BE2C (cell line): Measurements from ENCODE around the gene LEKR1.

Experiments
- DNase-seq: peaks from one replicate; pipeline ENCODE4 v3.0.0-alpha.2; 2020
- H3K27me3 ChIP-seq: fragments of 250-450 bp; sonication (Bioruptor Pico); 2 replicates; pipeline ENCODE4 v1.5.1; 2020; ENCODE audit warnings: mild to moderate bottlenecking
- H3K36me3 ChIP-seq: fragments of 250-450 bp; sonication (Bioruptor Pico); 2 replicates; pipeline ENCODE4 v1.5.1; 2020; ENCODE audit warnings: mild to moderate bottlenecking
- H3K4me1 ChIP-seq: fragments of 250-450 bp; sonication (Bioruptor Pico); 2 replicates; pipeline ENCODE4 v1.5.1; 2020
- H3K4me3 ChIP-seq: 2 replicates; pipeline ENCODE4 v1.5.1; 2011; ENCODE audit warnings: low read depth, low read length
- H3K9me3 ChIP-seq: fragments of 250-450 bp; sonication (Bioruptor Pico); 2 replicates; pipeline ENCODE4 v1.5.1; 2020
- TF ChIP-seq, protein P1 (sequence below): IDR thresholded peaks from 2 replicates; pipeline ENCODE4 v1.5.1; 2012; ENCODE audit warnings: mild to moderate bottlenecking, low read depth, low read length

The LEKR1 gene

DNA sequence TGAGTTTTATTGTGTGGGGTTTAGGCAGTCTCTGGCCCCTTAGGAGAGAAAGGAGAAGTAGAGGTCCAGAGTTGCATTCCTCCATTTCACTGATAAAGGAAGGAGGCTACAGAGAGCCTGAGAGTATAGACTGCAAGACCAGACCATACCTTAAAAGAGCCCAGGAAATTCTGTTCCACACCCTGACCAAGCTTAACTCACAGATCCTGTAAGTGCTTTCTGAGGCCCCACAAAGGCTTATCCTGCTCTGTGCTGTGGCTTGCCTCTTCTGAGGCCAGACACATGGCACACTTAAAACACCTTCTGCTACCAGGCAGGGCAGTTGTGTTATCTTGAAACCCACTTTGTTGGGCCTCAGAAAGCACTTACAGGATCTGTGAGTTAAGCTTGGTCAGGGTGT, 39.2 kb upstream of the LEKR1 start:
- no peak overlapping the region for H3K4me3 ChIP-seq
- DNase-seq: no peak
- H3K27me3 ChIP-seq: no peaks in the 10 kb centered on the region
- 0 out of 2 replicates have a peak, but pooled peaks cover 3% of the 10 kb centered on the region for H3K4me1 ChIP-seq
- TF ChIP-seq, protein P1, sequence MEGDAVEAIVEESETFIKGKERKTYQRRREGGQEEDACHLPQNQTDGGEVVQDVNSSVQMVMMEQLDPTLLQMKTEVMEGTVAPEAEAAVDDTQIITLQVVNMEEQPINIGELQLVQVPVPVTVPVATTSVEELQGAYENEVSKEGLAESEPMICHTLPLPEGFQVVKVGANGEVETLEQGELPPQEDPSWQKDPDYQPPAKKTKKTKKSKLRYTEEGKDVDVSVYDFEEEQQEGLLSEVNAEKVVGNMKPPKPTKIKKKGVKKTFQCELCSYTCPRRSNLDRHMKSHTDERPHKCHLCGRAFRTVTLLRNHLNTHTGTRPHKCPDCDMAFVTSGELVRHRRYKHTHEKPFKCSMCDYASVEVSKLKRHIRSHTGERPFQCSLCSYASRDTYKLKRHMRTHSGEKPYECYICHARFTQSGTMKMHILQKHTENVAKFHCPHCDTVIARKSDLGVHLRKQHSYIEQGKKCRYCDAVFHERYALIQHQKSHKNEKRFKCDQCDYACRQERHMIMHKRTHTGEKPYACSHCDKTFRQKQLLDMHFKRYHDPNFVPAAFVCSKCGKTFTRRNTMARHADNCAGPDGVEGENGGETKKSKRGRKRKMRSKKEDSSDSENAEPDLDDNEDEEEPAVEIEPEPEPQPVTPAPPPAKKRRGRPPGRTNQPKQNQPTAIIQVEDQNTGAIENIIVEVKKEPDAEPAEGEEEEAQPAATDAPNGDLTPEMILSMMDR: no peak
- H3K9me3 ChIP-seq: no peaks in the 10 kb centered on the region
- H3K36me3 ChIP-seq: no peaks in the 10 kb centered on the region

DNA sequence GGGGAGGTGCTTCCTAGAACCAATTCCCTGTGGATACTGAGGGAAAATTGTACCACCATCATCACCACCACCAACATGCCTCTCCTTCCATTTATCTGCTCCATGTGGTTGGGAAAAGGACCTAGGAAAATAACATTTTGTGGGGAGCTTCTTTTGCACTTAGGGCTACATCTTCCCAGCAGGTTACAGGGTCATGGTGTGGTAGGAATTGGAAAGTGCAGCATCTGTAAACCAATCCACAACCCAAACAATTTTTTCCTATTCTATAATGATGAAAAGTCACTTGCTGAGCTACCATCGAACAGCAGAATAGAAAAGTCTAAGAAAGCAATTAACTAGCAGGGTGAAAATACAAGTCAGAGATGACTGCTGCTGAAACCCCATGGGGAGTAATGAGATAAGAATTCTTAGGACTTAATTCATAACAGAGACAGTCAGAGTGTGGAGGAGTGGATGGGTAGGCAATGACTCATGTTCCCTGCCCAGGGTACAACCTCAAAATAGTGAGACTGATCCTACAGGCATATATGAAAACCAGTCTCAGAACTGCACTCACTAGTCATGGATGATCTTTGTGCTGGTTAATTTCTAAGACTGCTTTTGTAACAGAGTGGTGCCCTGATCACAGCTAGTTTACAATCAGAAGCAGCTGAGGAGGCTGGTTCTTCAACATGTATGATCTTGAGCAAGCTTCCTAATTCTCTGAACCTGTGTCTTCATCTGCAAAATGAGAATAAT, 38.1 kb upstream of the LEKR1 start:
- no peaks in the 10 kb centered on the region for H3K27me3 ChIP-seq
- peak; percentile 9 for DNase-seq
- H3K9me3 ChIP-seq: no peaks in the 10 kb centered on the region
- H3K4me3 ChIP-seq: no peak overlapping the region
- TF ChIP-seq, protein P1: no peak
- H3K36me3 ChIP-seq: no peaks in the 10 kb centered on the region
- H3K4me1 ChIP-seq: 0 out of 2 replicates have a peak, but pooled peaks cover 3% of the 10 kb centered on the region

DNA sequence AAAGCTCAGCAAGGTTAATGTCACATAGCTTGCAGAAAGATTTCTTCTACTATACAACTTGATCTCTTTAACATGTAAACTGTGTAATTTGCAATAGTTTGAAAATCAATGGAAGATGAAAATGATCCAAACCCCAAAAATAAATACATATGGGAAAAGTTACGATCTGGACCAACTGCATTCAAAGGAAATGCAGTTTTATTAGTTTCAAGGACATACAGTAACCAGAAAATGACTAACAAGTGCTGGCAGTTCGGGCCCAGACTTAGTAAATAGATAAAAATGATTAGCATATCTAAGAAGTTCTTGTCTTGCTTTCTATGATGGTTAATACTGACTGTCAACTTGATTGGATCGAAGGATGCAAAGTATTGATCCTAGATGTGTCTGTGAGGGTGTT, 37.3 kb upstream of the LEKR1 start:
- no peaks in the 10 kb centered on the region for H3K36me3 ChIP-seq
- 0 out of 2 replicates have a peak, but pooled peaks cover 3% of the 10 kb centered on the region for H3K4me1 ChIP-seq
- no peak overlapping the region for H3K4me3 ChIP-seq
- H3K9me3 ChIP-seq: no peaks in the 10 kb centered on the region
- DNase-seq: no peak
- no peaks in the 10 kb centered on the region for H3K27me3 ChIP-seq
- TF ChIP-seq, protein P1: no peak

DNA sequence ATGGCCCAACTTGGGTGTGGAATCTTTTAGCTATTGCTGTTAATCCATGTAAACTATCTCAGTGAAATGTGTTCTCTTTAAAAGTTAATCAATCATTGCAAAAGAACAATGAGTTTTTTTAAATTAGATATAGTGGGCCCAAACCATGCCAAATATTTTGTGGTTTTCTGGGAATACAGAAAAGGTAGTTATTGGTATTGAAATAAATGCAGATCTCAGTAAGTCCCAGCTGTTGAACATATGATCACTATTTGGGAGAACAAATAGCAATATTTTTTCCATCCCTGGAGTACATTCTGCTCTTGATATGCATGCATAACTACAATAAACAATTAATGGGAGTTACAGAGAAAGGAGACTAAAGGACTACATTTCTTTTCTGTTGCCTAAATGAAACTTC, 36.0 kb upstream of the LEKR1 start:
- 0 out of 2 replicates have a peak, but pooled peaks cover 3% of the 10 kb centered on the region for H3K4me1 ChIP-seq
- no peak for DNase-seq
- TF ChIP-seq, protein P1: no peak
- no peak overlapping the region for H3K4me3 ChIP-seq
- H3K9me3 ChIP-seq: no peaks in the 10 kb centered on the region
- H3K36me3 ChIP-seq: no peaks in the 10 kb centered on the region
- H3K27me3 ChIP-seq: no peaks in the 10 kb centered on the region

DNA sequence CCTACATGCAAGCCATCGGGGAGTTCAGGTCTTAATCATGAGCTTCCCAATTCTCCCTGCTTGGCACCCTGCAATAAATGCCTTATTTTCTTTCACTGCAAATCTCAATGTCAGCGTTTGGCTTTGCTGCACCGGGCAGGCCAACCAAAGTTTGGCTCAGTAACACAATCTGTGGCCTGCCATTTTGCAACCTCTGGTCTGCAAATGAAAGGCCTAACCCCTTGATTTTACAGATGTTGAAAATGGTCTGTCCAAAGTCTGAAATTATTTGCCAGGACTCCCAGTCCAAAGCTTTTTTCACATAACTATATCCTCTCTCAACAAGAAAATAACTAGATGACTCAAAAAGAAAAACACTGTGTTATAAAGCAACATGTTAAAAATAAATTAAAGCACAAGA, 34.0 kb upstream of the LEKR1 start:
- H3K4me3 ChIP-seq: no peak overlapping the region
- H3K36me3 ChIP-seq: no peaks in the 10 kb centered on the region
- H3K4me1 ChIP-seq: 0 out of 2 replicates have a peak, but pooled peaks cover 3% of the 10 kb centered on the region
- DNase-seq: no peak
- no peaks in the 10 kb centered on the region for H3K9me3 ChIP-seq
- no peaks in the 10 kb centered on the region for H3K27me3 ChIP-seq
- TF ChIP-seq, protein P1: no peak

DNA sequence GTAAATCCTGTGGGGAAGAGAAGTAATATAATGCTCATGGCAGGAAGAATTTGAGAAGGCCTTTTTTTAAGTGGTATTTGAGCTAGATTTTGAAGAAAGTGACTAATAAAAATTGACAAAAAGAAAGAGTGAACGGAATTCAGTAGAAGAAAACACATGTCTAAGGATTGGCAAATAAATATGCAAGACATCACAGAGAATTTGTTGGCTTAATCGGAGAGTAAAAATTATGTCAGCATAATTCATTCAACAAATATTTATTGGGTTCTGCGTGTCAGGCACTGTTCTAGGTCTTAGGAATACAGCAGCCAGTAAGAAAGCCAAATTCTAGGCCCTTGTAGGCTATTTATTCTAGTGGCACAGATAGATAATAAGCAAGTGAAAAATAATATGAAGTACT, 33.6 kb upstream of the LEKR1 start:
- TF ChIP-seq, protein P1: no peak
- no peak for DNase-seq
- 0 out of 2 replicates have a peak, but pooled peaks cover 3% of the 10 kb centered on the region for H3K4me1 ChIP-seq
- H3K36me3 ChIP-seq: no peaks in the 10 kb centered on the region
- no peaks in the 10 kb centered on the region for H3K27me3 ChIP-seq
- no peaks in the 10 kb centered on the region for H3K9me3 ChIP-seq
- H3K4me3 ChIP-seq: no peak overlapping the region
